ENCODE data around the gene TBC1D10B.

DNA sequence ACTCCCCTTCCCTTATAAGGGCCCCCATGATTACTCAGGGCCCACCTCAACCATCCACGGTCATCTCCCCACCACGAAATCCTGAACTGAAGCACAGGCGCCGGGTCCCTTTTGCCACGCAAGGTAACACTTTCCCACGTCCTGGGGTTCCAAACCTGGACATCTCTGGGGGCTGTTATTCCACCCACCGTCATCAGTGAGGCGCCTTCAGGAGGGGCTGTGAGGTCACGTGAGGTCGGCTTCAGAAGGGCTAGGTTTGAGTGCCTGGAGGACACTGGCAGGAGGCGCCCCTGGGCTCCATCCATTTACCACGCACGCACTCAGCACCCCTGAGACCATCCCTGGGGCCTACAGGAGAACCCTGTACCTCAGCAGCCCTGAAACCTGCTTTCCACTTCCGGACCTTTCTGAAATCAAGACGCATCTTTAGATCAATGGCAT is 19.3 kb downstream of the TBC1D10B start:
- TF ChIP-seq, protein P1, sequence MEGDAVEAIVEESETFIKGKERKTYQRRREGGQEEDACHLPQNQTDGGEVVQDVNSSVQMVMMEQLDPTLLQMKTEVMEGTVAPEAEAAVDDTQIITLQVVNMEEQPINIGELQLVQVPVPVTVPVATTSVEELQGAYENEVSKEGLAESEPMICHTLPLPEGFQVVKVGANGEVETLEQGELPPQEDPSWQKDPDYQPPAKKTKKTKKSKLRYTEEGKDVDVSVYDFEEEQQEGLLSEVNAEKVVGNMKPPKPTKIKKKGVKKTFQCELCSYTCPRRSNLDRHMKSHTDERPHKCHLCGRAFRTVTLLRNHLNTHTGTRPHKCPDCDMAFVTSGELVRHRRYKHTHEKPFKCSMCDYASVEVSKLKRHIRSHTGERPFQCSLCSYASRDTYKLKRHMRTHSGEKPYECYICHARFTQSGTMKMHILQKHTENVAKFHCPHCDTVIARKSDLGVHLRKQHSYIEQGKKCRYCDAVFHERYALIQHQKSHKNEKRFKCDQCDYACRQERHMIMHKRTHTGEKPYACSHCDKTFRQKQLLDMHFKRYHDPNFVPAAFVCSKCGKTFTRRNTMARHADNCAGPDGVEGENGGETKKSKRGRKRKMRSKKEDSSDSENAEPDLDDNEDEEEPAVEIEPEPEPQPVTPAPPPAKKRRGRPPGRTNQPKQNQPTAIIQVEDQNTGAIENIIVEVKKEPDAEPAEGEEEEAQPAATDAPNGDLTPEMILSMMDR (conservative IDR thresholded peaks at IDR 0.05 in 1 of 2, IDR thresholded peaks at IDR 0.05 in 1 of 2; ENCODE audit: extremely low read depth in 1 of 2, insufficient read depth in 1 of 2, low read depth in 1 of 2, low read length in 2 of 2), result no peak
- TF ChIP-seq EZH2 (IDR thresholded peaks at IDR 0.05; ENCODE audit: borderline replicate concordance, low read length), result no peak
